Vagina (tissue), 2 donors: Measurements from ENCODE around the gene PDGFC.

Experiments
- CTCF ChIP-seq, 3 experiments: fragments of 450-650 bp in 2 of 3; fragments of 200-600 bp in 1 of 3; sonication (generic) in 1 of 3; IDR thresholded peaks; one replicate each; pipeline ENCODE4 v1.5.1; 2017 to 2019; ENCODE audit warnings: antibody characterized with exemption in 3 of 3, mild to moderate bottlenecking in 2 of 3, moderate library complexity in 2 of 3
- POLR2A ChIP-seq, 2 donors: fragments of 450-650 bp; IDR thresholded peaks; one replicate each; pipeline ENCODE4 v1.6.1; 2017; ENCODE audit warnings: antibody characterized with exemption in 2 of 2, mild to moderate bottlenecking in 2 of 2, moderate library complexity in 2 of 2
- POLR2AphosphoS5 ChIP-seq, 2 donors: sonication (generic); formaldehyde crosslinking; IDR thresholded peaks; one replicate each; pipeline ENCODE4 v1.9.0; 2017; ENCODE audit warnings: antibody characterized with exemption in 2 of 2, mild to moderate bottlenecking in 2 of 2, low read depth in 1 of 2; ENCODE audit not compliant: insufficient read depth in 1 of 2

GRCh38 chr4:156763511-156763910 lies 208.1 kb downstream of the PDGFC start:
- no peak for TF ChIP-seq POLR2A (IDR thresholded peaks at IDR 0.05)
- TF ChIP-seq CTCF (IDR thresholded peaks at IDR 0.05), result no peak
- TF ChIP-seq POLR2AphosphoS5 (IDR thresholded peaks at IDR 0.05; ENCODE audit: insufficient read depth in 1 of 2, low read depth in 1 of 2), result no peak
